HCT116 (cell line): Measurements from ENCODE around the gene WNT7B. TPM values are rescaled to one million over a fixed set of nuclear protein-coding genes. Genes with fewer than 3 reads are reported as not detected.

Experiments
- ATAC-seq: fragments of 200-7000 bp; cut with Tn5 transposase; 2 replicates; pipeline ENCODE4 v1.9.1; 2020; ENCODE audit warnings: mild to moderate bottlenecking, moderate library complexity
- BruUV-seq: library from RNA; stranded (reverse); fragments of 400-500 nt; replicated peaks from 2 replicates; lab custom pipeline; 2021; lab: Mats Ljungman, UMichigan
- CTCF ChIA-PET: fragments of 300-600 bp; sonication (Branson Sonifier 250); formaldehyde crosslinking; loops from one replicate; lab custom pipeline; 2021; ENCODE audit warnings: antibody characterized with exemption; lab: Charles Lee
- POLR2A ChIA-PET: fragments of 300-600, 350-600 bp; sonication (Branson Sonifier 250); formaldehyde crosslinking; loops from one replicate; lab custom pipeline; 2021; ENCODE audit warnings: antibody characterized with exemption; lab: Charles Lee
- RAD21 ChIA-PET, 2 experiments: fragments of 300-600 bp; sonication (Branson Sonifier 250); formaldehyde crosslinking; loops; one replicate each; lab custom pipeline; 2023; ENCODE audit warnings: low total read pairs in 2 of 2; ENCODE audit not compliant: uncharacterized antibody in 2 of 2, unreplicated experiment in 2 of 2, low non-redundant PET in 1 of 2; lab: Charles Lee
- DNase-seq: peaks from one replicate; pipeline ENCODE4 v3.0.0-alpha.2; 2010; ENCODE audit warnings: low read depth, low spot score
- H2AFZ ChIP-seq: fragments of 200-600 bp; shearing (Covaris generic), sonication (generic); 2 replicates; pipeline ENCODE4 v1.6.1; 2017; ENCODE audit warnings: low read depth, mixed run types, mixed read lengths, antibody characterized with exemption, low read length; ENCODE audit not compliant: poor library complexity, severe bottlenecking
- H3K27ac ChIP-seq: 2 replicates; pipeline ENCODE4 v1.5.1; 2012; ENCODE audit warnings: low read depth, low read length
- H3K27me3 ChIP-seq: fragments of 200-600 bp; sonication (generic); 2 replicates; pipeline ENCODE4 v1.6.1; 2016; ENCODE audit warnings: mixed run types, low read length, mixed read lengths; ENCODE audit not compliant: insufficient read depth
- H3K36me3 ChIP-seq, 2 experiments: fragments of 200-500 bp in 1 of 2; fragments of 200-600 bp in 1 of 2; sonication (Bioruptor generic) in 1 of 2; sonication (generic) in 1 of 2; 2 replicates each; pipeline versions ENCODE4 v1.5.1 to v1.6.1; 2014 to 2016; ENCODE audit warnings: low read length in 2 of 2, inconsistent platforms in 1 of 2, mixed read lengths in 1 of 2, mixed run types in 1 of 2; ENCODE audit not compliant: insufficient read depth in 2 of 2, control insufficient read depth in 1 of 2
- H3K4me1 ChIP-seq, 2 experiments: fragments of 200-600 bp in 1 of 2; sonication (generic) in 1 of 2; 2 replicates each; pipeline versions ENCODE4 v1.5.1 to v1.6.1; 2012 to 2017; ENCODE audit warnings: low read length in 2 of 2, inconsistent platforms in 1 of 2, mild to moderate bottlenecking in 1 of 2, mixed read lengths in 1 of 2, mixed run types in 1 of 2, moderate library complexity in 1 of 2; ENCODE audit not compliant: insufficient read depth in 2 of 2, control insufficient read depth in 1 of 2
- H3K4me2 ChIP-seq: fragments of 200-600 bp; sonication (generic); 2 replicates; pipeline ENCODE4 v1.6.1; 2017; ENCODE audit warnings: mixed run types, low read length, mixed read lengths
- H3K4me3 ChIP-seq, 2 experiments: fragments of 200-600 bp in 1 of 2; sonication (generic) in 1 of 2; replicated peaks in 1 of 2; 2 replicates each; pipeline ENCODE4 v1.5.1; 2011 to 2016; ENCODE audit warnings: low read length in 2 of 2, control low read depth in 1 of 2, low read depth in 1 of 2, mild to moderate bottlenecking in 1 of 2, mixed read lengths in 1 of 2, mixed run types in 1 of 2
- H3K79me2 ChIP-seq: fragments of 200-600 bp; sonication (generic); 2 replicates; pipeline ENCODE4 v1.6.1; 2017; ENCODE audit warnings: mild to moderate bottlenecking, mixed run types, low read length, moderate library complexity, mixed read lengths; ENCODE audit not compliant: insufficient read depth
- H3K9ac ChIP-seq: fragments of 200-600 bp; sonication (generic); 2 replicates; pipeline ENCODE4 v1.6.1; 2016; ENCODE audit warnings: low read length, mixed read lengths
- H3K9me2 ChIP-seq: fragments of 200-600 bp; sonication (generic), shearing (Covaris generic); 2 replicates; pipeline ENCODE4 v1.6.1; 2017; ENCODE audit warnings: mixed run types, mild to moderate bottlenecking, moderate library complexity; ENCODE audit not compliant: insufficient read depth
- H3K9me3 ChIP-seq, 2 experiments: fragments of 200-500 bp in 1 of 2; fragments of 200-600 bp in 1 of 2; sonication (Bioruptor generic) in 1 of 2; sonication (generic) in 1 of 2; 2 replicates each; pipeline ENCODE4 v1.6.1; 2014 to 2017; ENCODE audit warnings: low read length in 2 of 2, mixed read lengths in 2 of 2, inconsistent platforms in 1 of 2, low read depth in 1 of 2, mild to moderate bottlenecking in 1 of 2, mixed run types in 1 of 2, moderate library complexity in 1 of 2; ENCODE audit not compliant: control insufficient read depth in 1 of 2, insufficient read depth in 1 of 2
- H4K20me1 ChIP-seq: fragments of 200-600 bp; sonication (generic), shearing (Covaris generic); 2 replicates; pipeline ENCODE4 v1.6.1; 2017; ENCODE audit warnings: mixed run types, mild to moderate bottlenecking, moderate library complexity; ENCODE audit not compliant: insufficient read depth
- CBX3 ChIP-seq: IDR thresholded peaks from 2 replicates; pipeline ENCODE4 v1.6.1; 2012; ENCODE audit warnings: low read depth
- EGR1 ChIP-seq: IDR thresholded peaks from 2 replicates; pipeline ENCODE4 v1.6.1; 2012; ENCODE audit warnings: low read depth
- ELF1 ChIP-seq: IDR thresholded peaks from 2 replicates; pipeline ENCODE4 v1.6.1; 2012; ENCODE audit warnings: low read depth, borderline replicate concordance
- EZH2 ChIP-seq: fragments of 200-600 bp; sonication (generic); IDR thresholded peaks from 2 replicates; pipeline ENCODE4 v1.6.1; 2017; ENCODE audit warnings: antibody characterized with exemption, mixed run types
- FOSL1 ChIP-seq: IDR thresholded peaks from 2 replicates; pipeline ENCODE4 v1.6.1; 2012; ENCODE audit warnings: low read depth
- POLR2AphosphoS5 ChIP-seq: IDR thresholded peaks from 2 replicates; pipeline ENCODE4 v1.6.1; 2011; ENCODE audit warnings: mild to moderate bottlenecking, low read depth, low read length, moderate library complexity
- RAD21 ChIP-seq: IDR thresholded peaks from 2 replicates; pipeline ENCODE4 v1.6.1; 2012; ENCODE audit warnings: low read depth, mild to moderate bottlenecking
- SIN3A ChIP-seq: IDR thresholded peaks from 2 replicates; pipeline ENCODE4 v1.6.1; 2012; ENCODE audit warnings: low read depth
- SRF ChIP-seq: IDR thresholded peaks from 2 replicates; pipeline ENCODE4 v1.6.1; 2012; ENCODE audit warnings: low read depth
- ZNF274 ChIP-seq: fragments of 200-500 bp; sonication (Bioruptor generic); IDR thresholded peaks from 2 replicates; pipeline ENCODE4 v1.6.1; 2014; ENCODE audit warnings: mild to moderate bottlenecking, low read depth, low read length, inconsistent platforms
- intact Hi-C: fragments of 100-400 bp; cut with micrococcal nuclease; formaldehyde crosslinking; loops from 2 replicates; pipeline ENCODE4 v1.10.0; 2022
- total RNA-seq: library from RNA; stranded (reverse); gene quantifications from one replicate; pipeline ENCODE4 v1.2.1, GENCODE V29; 2021; ENCODE audit not compliant: unreplicated experiment
- TF ChIP-seq, protein P1 (sequence below): IDR thresholded peaks from 2 replicates; pipeline ENCODE4 v1.6.1; 2011; ENCODE audit warnings: mild to moderate bottlenecking, low read length, moderate library complexity; ENCODE audit not compliant: insufficient replicate concordance; ENCODE audit errors: extremely low read depth
- TF ChIP-seq, protein P2 (sequence below): IDR thresholded peaks from 2 replicates; pipeline ENCODE4 v1.6.1; 2012
- TF ChIP-seq, protein P3 (sequence below), 3 experiments: fragments of 200-600 bp in 1 of 3; sonication (generic) in 1 of 3; IDR thresholded peaks in 2 of 3; conservative IDR thresholded peaks in 1 of 3; 2 replicates each; pipeline ENCODE4 v1.5.1; 2012 to 2017; ENCODE audit warnings: low read depth in 2 of 3, low read length in 2 of 3, antibody characterized with exemption in 1 of 3, borderline replicate concordance in 1 of 3, control low read depth in 1 of 3, mild to moderate bottlenecking in 1 of 3, mixed read lengths in 1 of 3, mixed run types in 1 of 3, moderate library complexity in 1 of 3; ENCODE audit not compliant: insufficient read depth in 1 of 3
- TF ChIP-seq, protein P4 (sequence below): IDR thresholded peaks from 2 replicates; pipeline ENCODE4 v1.6.1; 2012; ENCODE audit warnings: low read depth
- TF ChIP-seq, protein P5 (sequence below): IDR thresholded peaks from 2 replicates; pipeline ENCODE4 v1.6.1; 2012

The WNT7B gene
- total RNA-seq, 1 experiment from 2014 or later, result 10.5 TPM

DNA sequence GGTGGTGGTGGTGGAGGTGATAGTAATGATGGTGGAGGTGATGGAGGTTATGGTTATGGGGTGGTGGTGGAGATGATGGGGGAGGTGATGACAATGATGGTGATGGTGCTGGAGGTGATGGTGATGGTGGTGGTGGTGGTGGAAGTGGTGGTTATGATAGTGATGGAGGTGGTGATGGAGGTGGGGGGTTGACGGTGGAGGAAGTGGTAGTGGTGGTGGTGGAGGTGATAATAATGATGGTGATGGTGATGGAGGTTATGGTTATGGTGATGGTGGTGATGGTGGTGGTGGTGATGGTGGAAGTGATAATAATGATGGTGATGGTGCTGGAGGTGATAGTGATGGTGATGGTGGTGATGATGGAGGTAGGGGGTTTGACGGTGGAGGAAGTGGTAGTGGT lies 16.9 kb upstream of the WNT7B start (continued):
- TF ChIP-seq, protein P1, sequence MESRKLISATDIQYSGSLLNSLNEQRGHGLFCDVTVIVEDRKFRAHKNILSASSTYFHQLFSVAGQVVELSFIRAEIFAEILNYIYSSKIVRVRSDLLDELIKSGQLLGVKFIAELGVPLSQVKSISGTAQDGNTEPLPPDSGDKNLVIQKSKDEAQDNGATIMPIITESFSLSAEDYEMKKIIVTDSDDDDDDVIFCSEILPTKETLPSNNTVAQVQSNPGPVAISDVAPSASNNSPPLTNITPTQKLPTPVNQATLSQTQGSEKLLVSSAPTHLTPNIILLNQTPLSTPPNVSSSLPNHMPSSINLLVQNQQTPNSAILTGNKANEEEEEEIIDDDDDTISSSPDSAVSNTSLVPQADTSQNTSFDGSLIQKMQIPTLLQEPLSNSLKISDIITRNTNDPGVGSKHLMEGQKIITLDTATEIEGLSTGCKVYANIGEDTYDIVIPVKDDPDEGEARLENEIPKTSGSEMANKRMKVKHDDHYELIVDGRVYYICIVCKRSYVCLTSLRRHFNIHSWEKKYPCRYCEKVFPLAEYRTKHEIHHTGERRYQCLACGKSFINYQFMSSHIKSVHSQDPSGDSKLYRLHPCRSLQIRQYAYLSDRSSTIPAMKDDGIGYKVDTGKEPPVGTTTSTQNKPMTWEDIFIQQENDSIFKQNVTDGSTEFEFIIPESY, result no peak

DNA sequence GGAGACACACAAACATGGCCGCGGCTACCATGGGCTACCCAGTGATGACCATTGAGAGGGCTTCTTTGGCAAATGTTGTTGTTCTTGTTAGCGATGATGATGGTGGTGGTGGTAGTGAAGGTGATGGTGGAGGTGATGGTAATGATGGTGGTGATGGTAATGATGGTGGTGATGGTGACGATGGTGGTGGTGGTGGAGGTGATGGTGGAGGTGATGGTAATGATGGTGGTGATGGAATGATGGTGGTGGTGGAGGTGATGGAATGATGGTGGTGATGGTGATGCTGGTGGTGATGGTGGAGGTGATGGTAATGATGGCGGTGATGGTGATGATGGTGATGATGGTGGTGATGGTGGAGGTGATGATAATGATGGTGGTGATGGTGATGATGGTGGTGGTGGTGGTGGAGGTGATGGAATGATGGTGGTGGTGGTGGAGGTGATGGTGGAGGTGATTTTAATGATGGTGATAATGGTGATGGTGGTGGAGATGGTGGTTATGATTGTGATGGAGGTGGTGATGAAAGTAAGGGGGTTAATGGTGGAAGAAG lies 16.3 kb upstream of the WNT7B start:
- no peak overlapping the region for H3K4me3 ChIP-seq
- H3K9ac ChIP-seq, result no peak overlapping the region
- CTCF ChIA-PET, result no interaction called here
- H3K36me3 ChIP-seq, result no peaks in the 10 kb centered on the region
- H3K4me2 ChIP-seq, result no peak overlapping the region
- intact Hi-C loops, result no loop called here
- TF ChIP-seq, protein P1, result no peak
- no peak for TF ChIP-seq RAD21
- no peak for TF ChIP-seq SIN3A
- TF ChIP-seq, protein P2, sequence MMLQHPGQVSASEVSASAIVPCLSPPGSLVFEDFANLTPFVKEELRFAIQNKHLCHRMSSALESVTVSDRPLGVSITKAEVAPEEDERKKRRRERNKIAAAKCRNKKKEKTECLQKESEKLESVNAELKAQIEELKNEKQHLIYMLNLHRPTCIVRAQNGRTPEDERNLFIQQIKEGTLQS, result no peak
- no peak for TF ChIP-seq EZH2
- TF ChIP-seq SRF, result no peak
- TF ChIP-seq CBX3, result no peak
- TF ChIP-seq, protein P3, sequence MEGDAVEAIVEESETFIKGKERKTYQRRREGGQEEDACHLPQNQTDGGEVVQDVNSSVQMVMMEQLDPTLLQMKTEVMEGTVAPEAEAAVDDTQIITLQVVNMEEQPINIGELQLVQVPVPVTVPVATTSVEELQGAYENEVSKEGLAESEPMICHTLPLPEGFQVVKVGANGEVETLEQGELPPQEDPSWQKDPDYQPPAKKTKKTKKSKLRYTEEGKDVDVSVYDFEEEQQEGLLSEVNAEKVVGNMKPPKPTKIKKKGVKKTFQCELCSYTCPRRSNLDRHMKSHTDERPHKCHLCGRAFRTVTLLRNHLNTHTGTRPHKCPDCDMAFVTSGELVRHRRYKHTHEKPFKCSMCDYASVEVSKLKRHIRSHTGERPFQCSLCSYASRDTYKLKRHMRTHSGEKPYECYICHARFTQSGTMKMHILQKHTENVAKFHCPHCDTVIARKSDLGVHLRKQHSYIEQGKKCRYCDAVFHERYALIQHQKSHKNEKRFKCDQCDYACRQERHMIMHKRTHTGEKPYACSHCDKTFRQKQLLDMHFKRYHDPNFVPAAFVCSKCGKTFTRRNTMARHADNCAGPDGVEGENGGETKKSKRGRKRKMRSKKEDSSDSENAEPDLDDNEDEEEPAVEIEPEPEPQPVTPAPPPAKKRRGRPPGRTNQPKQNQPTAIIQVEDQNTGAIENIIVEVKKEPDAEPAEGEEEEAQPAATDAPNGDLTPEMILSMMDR (IDR thresholded peaks at IDR 0.05 in 2 of 3, conservative IDR thresholded peaks at IDR 0.05 in 1 of 3; ENCODE audit: borderline replicate concordance in 1 of 3, insufficient read depth in 1 of 3, low read depth in 2 of 3, low read length in 2 of 3), result no peak
- TF ChIP-seq, protein P4, sequence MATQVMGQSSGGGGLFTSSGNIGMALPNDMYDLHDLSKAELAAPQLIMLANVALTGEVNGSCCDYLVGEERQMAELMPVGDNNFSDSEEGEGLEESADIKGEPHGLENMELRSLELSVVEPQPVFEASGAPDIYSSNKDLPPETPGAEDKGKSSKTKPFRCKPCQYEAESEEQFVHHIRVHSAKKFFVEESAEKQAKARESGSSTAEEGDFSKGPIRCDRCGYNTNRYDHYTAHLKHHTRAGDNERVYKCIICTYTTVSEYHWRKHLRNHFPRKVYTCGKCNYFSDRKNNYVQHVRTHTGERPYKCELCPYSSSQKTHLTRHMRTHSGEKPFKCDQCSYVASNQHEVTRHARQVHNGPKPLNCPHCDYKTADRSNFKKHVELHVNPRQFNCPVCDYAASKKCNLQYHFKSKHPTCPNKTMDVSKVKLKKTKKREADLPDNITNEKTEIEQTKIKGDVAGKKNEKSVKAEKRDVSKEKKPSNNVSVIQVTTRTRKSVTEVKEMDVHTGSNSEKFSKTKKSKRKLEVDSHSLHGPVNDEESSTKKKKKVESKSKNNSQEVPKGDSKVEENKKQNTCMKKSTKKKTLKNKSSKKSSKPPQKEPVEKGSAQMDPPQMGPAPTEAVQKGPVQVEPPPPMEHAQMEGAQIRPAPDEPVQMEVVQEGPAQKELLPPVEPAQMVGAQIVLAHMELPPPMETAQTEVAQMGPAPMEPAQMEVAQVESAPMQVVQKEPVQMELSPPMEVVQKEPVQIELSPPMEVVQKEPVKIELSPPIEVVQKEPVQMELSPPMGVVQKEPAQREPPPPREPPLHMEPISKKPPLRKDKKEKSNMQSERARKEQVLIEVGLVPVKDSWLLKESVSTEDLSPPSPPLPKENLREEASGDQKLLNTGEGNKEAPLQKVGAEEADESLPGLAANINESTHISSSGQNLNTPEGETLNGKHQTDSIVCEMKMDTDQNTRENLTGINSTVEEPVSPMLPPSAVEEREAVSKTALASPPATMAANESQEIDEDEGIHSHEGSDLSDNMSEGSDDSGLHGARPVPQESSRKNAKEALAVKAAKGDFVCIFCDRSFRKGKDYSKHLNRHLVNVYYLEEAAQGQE, result no peak
- TF ChIP-seq POLR2AphosphoS5, result no peak
- TF ChIP-seq EGR1, result no peak
- no peak for TF ChIP-seq ZNF274
- TF ChIP-seq FOSL1, result no peak
- no peak for TF ChIP-seq ELF1
- TF ChIP-seq, protein P5, sequence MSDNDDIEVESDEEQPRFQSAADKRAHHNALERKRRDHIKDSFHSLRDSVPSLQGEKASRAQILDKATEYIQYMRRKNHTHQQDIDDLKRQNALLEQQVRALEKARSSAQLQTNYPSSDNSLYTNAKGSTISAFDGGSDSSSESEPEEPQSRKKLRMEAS, result no peak
- H4K20me1 ChIP-seq, result no peaks in the 10 kb centered on the region
- no peaks in the 10 kb centered on the region for H3K9me3 ChIP-seq
- POLR2A ChIA-PET, result no interaction called here
- H2AFZ ChIP-seq, result no peak overlapping the region
- no peaks in the 10 kb centered on the region for H3K4me1 ChIP-seq
- RAD21 ChIA-PET, result no interaction called here
- no TSS peak for BruUV-seq
- DNase-seq (no peak), ATAC-seq (no peak)
- no peaks in the 10 kb centered on the region for H3K27me3 ChIP-seq
- H3K79me2 ChIP-seq, result no peaks in the 10 kb centered on the region
- H3K9me2 ChIP-seq, result no peaks in the 10 kb centered on the region
- no peak overlapping the region for H3K27ac ChIP-seq
